NCI-H187 treated with DMSO at 0.1 percent for 48 hours (cell line): ENCODE results near the gene USP17L25.
"Not testable (repeated sequence)": the region's sequence is repeated elsewhere in the genome, so short reads cannot be mapped to it uniquely, and the experiment has no call there.

Source experiments
- DNase-seq: peaks from one replicate; lab custom pipeline; 2025; lab: John Stamatoyannopoulos, UW

The USP17L25 gene

GRCh38 chr4:9329611-9330010 lies at the start of gene USP17L25:
USP17L25 (plus strand) TSS chr4:9329911; CDS start chr4:9329911, 0 bp downstream.
- not testable (repeated sequence) for DNase-seq

- not testable (repeated sequence) for DNase-seq
Measured at GRCh38 chr4:9324191-9324590, 5.5 kb upstream of the USP17L25 start.

GRCh38 chr4:9324865-9325264 lies 4.8 kb upstream of the USP17L25 start, which contains the start of gene USP17L24:
USP17L24 (plus strand) TSS chr4:9325165; CDS start chr4:9325165, 0 bp downstream.
- not testable (repeated sequence) for DNase-seq

GRCh38 chr4:9334358-9334757 lies 4.6 kb downstream of the USP17L25 start, which contains the start of gene USP17L26:
USP17L26 (plus strand) TSS chr4:9334658; CDS start chr4:9334658, 0 bp downstream.
- DNase-seq = not testable (repeated sequence)

- DNase-seq = not testable (repeated sequence)
Measured at GRCh38 chr4:9339103-9339502, 9.4 kb downstream of the USP17L25 start, which contains the start of gene USP17L5. USP17L5 (plus strand) TSS chr4:9339403; CDS start chr4:9339403, 0 bp downstream.

GRCh38 chr4:9343848-9344247 lies 14.1 kb downstream of the USP17L25 start, which contains the start of gene USP17L27:
USP17L27 (plus strand) TSS chr4:9344148; CDS start chr4:9344148, 0 bp downstream.
- not testable (repeated sequence) for DNase-seq

- not testable (repeated sequence) for DNase-seq
Measured at GRCh38 chr4:9348593-9348992, 18.9 kb downstream of the USP17L25 start, which contains the start of gene USP17L28. USP17L28 (plus strand) TSS chr4:9348893; CDS start chr4:9348893, 0 bp downstream.

- DNase-seq = not testable (repeated sequence)
Measured at GRCh38 chr4:9350866-9351265, 21.2 kb downstream of the USP17L25 start.

GRCh38 chr4:9353338-9353737 lies 23.6 kb downstream of the USP17L25 start, which contains the start of gene USP17L29:
USP17L29 (plus strand) TSS chr4:9353638; CDS start chr4:9353638, 0 bp downstream.
- DNase-seq = not testable (repeated sequence)

GRCh38 chr4:9362829-9363228 lies 33.1 kb downstream of the USP17L25 start, which contains the start of gene USP17L30:
USP17L30 (plus strand) TSS chr4:9363129; CDS start chr4:9363129, 0 bp downstream.
- not testable (repeated sequence) for DNase-seq

GRCh38 chr4:9379881-9380280 lies 50.2 kb downstream of the USP17L25 start:
- DNase-seq = not testable (repeated sequence)
